Prostate gland (tissue), 2 donors: ENCODE results near the gene NKD2. TPM values are rescaled to one million over a fixed set of nuclear protein-coding genes. Genes with fewer than 3 reads are reported as not detected.
"Not testable (repeated sequence)": the region's sequence is repeated elsewhere in the genome, so short reads cannot be mapped to it uniquely, and the experiment has no call there.

Experiments
- DNase-seq: peaks from one replicate; pipeline ENCODE4 v3.0.0-alpha.2; 2019; ENCODE audit warnings: low spot score
- H3K27ac ChIP-seq, 2 donors: fragments of 200-600 bp; sonication (generic); 2 replicates each; pipeline ENCODE4 v1.5.1; 2017 to 2019
- H3K27me3 ChIP-seq: fragments of 200-600 bp; sonication (generic); replicated peaks from 2 replicates; pipeline ENCODE4 v1.5.1; 2019; ENCODE audit not compliant: insufficient read depth
- H3K36me3 ChIP-seq, 2 donors: fragments of 200-600 bp; sonication (generic); 1 replicate in 1 of 2; 2 replicates in 1 of 2; pipeline versions ENCODE4 v1.5.1 to v1.8.1; 2017 to 2019
- H3K4me1 ChIP-seq: fragments of 200-600 bp; sonication (generic); replicated peaks from 2 replicates; pipeline ENCODE4 v1.5.1; 2019
- H3K4me3 ChIP-seq, 2 donors: fragments of 200-600 bp; sonication (generic); 2 replicates each; pipeline ENCODE4 v1.5.1; 2017 to 2019
- H3K9me3 ChIP-seq: fragments of 200-600 bp; sonication (generic); 2 replicates; pipeline ENCODE4 v1.5.1; 2017
- POLR2A ChIP-seq: fragments of 450-650 bp; IDR thresholded peaks from one replicate; pipeline ENCODE4 v1.6.1; 2016; ENCODE audit warnings: antibody characterized with exemption, mild to moderate bottlenecking
- POLR2AphosphoS5 ChIP-seq: sonication (generic); formaldehyde crosslinking; IDR thresholded peaks from one replicate; pipeline ENCODE4 v1.6.1; 2017; ENCODE audit warnings: antibody characterized with exemption
- WGBS: methylation state at CpG from one replicate; pipeline ENCODE4 v1.1.5; 2018; 5-methylcytosine and 5-hydroxymethylcytosine counted together
- intact Hi-C: fragments of 100-400 bp; cut with DNase I; formaldehyde crosslinking; loops from one replicate; pipeline ENCODE4 v1.14.2; 2022
- total RNA-seq, 2 donors: library from RNA; depleted of rRNA; stranded (reverse); fragments of >200 nt; gene quantifications; one replicate each; pipeline ENCODE4 v1.1.0, GENCODE V29; 2016
- TF ChIP-seq, protein P1 (sequence below), 4 experiments: fragments of 200-600 bp in 2 of 4; fragments of 450-650 bp in 2 of 4; sonication (generic) in 2 of 4; IDR thresholded peaks; 1 replicate in 3 of 4; 2 replicates in 1 of 4; pipeline ENCODE4 v1.5.1; 2016 to 2019; ENCODE audit warnings: antibody characterized with exemption in 4 of 4, mild to moderate bottlenecking in 2 of 4, moderate library complexity in 2 of 4

Gene NKD2
- total RNA-seq, 2 donors from 2014 or later = 2.9 to 22.1 TPM

DNA sequence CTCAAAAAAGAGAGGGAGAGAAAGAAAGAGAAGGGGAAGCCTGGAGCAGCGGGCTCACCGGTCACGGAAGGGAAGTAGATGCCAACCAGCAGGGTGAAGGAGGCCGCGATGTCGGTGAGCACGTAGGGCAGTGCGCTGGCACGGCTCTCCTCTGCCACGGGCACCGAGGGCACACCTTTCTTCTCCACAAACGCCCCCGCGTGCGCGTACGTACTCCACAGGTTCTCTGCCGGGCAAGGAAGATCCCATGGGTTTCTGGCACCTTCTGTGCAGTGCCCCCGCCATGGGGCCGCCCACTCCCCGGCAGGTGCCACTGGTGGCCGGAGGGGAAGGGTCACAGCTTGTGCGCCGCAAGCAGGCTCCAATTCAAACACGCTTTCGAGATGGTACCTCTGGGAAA lies 72.9 kb downstream of the NKD2 start:
- 90% methylated on average over 26 of the region's 26 CpGs for WGBS
- Histone ChIP-seq H3K27ac (no peak overlapping the region), H3K4me3 (no peak overlapping the region), H3K36me3 (peaks cover 0 to under 1% of the 10 kb centered on the region in 2 donors), H3K27me3 (no peaks in the 10 kb centered on the region), H3K4me1 (no peaks in the 10 kb centered on the region), H3K9me3 (no peaks in the 10 kb centered on the region)
- DNase-seq = no peak
- intact Hi-C loops = no loop called here
- no peak for TF ChIP-seq POLR2AphosphoS5
- TF ChIP-seq, protein P1, sequence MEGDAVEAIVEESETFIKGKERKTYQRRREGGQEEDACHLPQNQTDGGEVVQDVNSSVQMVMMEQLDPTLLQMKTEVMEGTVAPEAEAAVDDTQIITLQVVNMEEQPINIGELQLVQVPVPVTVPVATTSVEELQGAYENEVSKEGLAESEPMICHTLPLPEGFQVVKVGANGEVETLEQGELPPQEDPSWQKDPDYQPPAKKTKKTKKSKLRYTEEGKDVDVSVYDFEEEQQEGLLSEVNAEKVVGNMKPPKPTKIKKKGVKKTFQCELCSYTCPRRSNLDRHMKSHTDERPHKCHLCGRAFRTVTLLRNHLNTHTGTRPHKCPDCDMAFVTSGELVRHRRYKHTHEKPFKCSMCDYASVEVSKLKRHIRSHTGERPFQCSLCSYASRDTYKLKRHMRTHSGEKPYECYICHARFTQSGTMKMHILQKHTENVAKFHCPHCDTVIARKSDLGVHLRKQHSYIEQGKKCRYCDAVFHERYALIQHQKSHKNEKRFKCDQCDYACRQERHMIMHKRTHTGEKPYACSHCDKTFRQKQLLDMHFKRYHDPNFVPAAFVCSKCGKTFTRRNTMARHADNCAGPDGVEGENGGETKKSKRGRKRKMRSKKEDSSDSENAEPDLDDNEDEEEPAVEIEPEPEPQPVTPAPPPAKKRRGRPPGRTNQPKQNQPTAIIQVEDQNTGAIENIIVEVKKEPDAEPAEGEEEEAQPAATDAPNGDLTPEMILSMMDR (IDR thresholded peaks at IDR 0.05) = no peak
- TF ChIP-seq POLR2A = no peak

- H3K27me3 ChIP-seq, H3K4me3 ChIP-seq, DNase-seq, H3K4me1 ChIP-seq, H3K27ac ChIP-seq, H3K9me3 ChIP-seq, H3K36me3 ChIP-seq, intact Hi-C loops: not testable (repeated sequence)
- WGBS = 92% methylated on average over 11 of the region's 15 CpGs
Observed at GRCh38 chr5:1083026-1083425, 74.4 kb downstream of the NKD2 start.

DNA sequence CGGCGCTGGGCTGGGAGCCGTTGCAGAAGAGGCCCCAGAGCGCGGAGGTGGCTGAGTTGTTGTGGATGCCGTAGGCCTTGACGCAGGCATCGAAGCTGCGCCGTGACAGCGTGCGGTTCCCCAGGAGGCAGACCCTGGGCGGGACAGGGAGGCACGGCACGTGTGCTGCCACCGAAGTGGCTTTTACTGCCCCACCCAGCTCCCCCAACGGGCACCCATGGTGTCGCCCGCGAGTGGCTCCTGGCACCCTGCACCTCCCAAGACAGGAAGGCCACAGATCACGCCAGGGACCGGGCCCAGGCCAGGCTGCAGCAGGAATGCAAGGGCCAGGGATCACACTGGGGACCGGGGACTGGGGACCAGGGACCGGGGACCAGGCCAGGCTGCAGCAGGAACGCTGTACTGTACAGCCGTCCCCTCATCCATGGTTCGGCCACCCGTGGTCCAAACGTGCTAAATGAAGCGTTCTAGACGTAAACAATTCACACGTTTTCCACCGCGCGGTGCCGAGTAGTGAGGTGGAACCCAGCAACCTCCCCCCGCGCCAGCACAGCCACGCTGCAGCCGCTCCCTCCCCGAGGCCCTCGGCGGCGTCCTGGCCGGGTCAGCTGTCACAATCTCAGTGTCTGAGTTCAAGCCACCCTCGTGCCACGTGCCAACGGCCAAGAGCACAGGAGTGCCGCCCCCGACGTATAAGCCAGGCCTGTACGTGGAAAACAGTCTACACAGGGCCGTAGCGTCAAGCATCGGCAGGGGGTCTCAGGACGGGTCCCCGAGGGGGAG lies 75.4 kb downstream of the NKD2 start:
- peaks cover 0 to 6% of the 10 kb centered on the region in 2 donors for H3K36me3 ChIP-seq
- intact Hi-C loops = no loop called here
- no peaks in the 10 kb centered on the region for H3K4me1 ChIP-seq
- no peak for DNase-seq
- H3K27ac ChIP-seq = no peak overlapping the region
- WGBS = 91% methylated on average over 51 of the region's 57 CpGs
- H3K27me3 ChIP-seq = no peaks in the 10 kb centered on the region
- TF ChIP-seq POLR2A = no peak
- TF ChIP-seq, protein P1 (IDR thresholded peaks at IDR 0.05) = no peak
- no peak for TF ChIP-seq POLR2AphosphoS5
- no peaks in the 10 kb centered on the region for H3K9me3 ChIP-seq
- H3K4me3 ChIP-seq = no peak overlapping the region

DNA sequence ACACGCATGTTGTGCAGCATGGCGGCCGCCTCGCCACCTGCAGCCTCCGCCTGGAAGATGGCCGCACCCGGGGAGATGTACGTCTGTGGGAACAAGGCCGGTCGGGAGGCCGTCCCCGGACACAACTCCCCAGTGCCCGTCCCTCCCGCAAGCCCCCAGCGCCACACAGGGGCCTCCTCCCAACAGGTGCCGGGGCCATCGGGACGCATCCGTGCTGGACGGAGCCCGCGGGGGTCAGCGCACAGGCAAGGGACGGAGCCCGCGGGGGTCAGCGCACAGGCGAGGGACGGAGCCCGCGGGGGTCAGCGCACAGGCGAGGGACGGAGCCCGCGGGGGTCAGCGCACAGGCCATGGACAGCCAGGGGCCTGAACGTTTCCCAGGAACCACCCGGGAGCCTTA lies 76.8 kb downstream of the NKD2 start:
- Histone ChIP-seq H3K4me1 (no peaks in the 10 kb centered on the region), H3K4me3 (no peak overlapping the region), H3K27ac (no peak overlapping the region), H3K9me3 (no peaks in the 10 kb centered on the region), H3K27me3 (no peaks in the 10 kb centered on the region), H3K36me3 (peaks cover 0 to 6% of the 10 kb centered on the region in 2 donors)
- intact Hi-C loops = no loop called here
- 96% methylated on average over 39 of the region's 39 CpGs for WGBS
- DNase-seq = no peak
- TF ChIP-seq POLR2A (no peak), POLR2AphosphoS5 (no peak)
- TF ChIP-seq, protein P1 (IDR thresholded peaks at IDR 0.05) = no peak

- intact Hi-C loops = no loop called here
- no peak for DNase-seq
- Histone ChIP-seq H3K27ac (no peak overlapping the region), H3K36me3 (peaks cover 0 to 6% of the 10 kb centered on the region in 2 donors), H3K27me3 (no peaks in the 10 kb centered on the region), H3K4me1 (no peaks in the 10 kb centered on the region), H3K4me3 (no peak overlapping the region), H3K9me3 (no peaks in the 10 kb centered on the region)
- 78% methylated on average over 11 of the region's 11 CpGs for WGBS
- no peak for TF ChIP-seq POLR2AphosphoS5
- TF ChIP-seq POLR2A = no peak
- TF ChIP-seq, protein P1 (IDR thresholded peaks at IDR 0.05) = no peak
Observed at GRCh38 chr5:1086137-1086536, 77.5 kb downstream of the NKD2 start.
